GM19193 (cell line): ENCODE data around the gene UBAP1.

Experiments
- POLR2A ChIP-seq: IDR thresholded peaks from 4 replicates; pipeline ENCODE4 v1.6.1; 2011; ENCODE audit not compliant: insufficient read depth, insufficient read length; ENCODE audit errors: extremely low read depth

Gene UBAP1

DNA sequence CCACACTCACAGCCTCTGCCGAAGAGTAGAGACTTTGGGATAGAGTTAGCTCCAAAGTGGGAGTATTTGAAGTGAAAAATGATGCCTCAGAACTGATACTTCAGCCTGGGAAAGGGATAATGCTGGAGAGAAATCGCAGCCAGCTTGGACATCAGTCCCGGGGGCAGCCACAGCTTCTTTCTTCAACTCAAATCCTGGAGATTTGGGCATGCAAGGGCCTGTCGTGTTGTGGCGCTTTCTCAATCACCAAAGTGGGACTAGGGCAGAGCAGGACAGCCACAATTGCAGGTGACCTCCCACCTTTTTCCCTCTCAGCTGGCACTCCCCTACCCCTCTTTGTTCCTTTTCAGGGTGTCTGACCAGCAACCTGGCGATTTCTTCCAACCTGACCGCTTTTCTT is 70.4 kb downstream of the UBAP1 start:
- no peak for TF ChIP-seq POLR2A

DNA sequence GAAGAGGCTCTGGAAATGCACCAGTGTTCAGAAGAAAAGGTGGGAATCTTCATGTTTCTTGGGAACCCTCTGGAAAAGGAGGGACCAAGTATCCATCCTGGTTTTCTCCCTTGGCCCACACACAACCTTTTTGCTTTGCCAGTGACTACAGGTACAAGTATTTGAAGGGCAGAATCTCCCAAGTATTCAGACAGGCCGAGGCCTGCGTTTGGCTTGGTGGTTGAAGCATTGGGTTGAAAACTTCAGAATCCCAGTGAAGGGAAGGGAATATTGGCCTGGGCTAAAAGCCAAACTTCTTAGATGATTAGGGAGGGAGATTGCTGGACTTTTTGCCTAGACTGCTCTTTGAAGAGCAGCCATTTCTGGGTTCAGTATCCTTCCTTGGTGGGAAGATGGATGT is 71.9 kb downstream of the UBAP1 start:
- no peak for TF ChIP-seq POLR2A

DNA sequence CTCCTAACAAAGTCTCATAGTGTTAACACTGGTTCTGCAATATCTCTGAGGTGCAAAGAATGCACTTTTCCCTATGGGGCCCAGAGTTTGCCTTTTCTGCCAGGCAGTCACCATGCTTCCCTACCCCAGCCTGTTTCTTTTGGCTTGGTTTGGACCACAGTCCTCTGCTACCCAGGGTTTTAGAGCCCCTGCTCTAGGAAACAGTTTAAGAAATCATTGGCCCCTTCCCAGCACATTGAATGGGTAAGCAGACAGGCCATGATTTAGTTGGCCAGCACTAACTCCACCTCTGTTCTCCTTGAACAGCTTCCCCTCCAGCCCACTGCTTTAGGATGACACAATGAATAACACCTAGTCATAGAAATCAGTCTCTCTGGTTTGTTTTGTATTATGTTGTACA is 73.2 kb downstream of the UBAP1 start:
- TF ChIP-seq POLR2A, result no peak

DNA sequence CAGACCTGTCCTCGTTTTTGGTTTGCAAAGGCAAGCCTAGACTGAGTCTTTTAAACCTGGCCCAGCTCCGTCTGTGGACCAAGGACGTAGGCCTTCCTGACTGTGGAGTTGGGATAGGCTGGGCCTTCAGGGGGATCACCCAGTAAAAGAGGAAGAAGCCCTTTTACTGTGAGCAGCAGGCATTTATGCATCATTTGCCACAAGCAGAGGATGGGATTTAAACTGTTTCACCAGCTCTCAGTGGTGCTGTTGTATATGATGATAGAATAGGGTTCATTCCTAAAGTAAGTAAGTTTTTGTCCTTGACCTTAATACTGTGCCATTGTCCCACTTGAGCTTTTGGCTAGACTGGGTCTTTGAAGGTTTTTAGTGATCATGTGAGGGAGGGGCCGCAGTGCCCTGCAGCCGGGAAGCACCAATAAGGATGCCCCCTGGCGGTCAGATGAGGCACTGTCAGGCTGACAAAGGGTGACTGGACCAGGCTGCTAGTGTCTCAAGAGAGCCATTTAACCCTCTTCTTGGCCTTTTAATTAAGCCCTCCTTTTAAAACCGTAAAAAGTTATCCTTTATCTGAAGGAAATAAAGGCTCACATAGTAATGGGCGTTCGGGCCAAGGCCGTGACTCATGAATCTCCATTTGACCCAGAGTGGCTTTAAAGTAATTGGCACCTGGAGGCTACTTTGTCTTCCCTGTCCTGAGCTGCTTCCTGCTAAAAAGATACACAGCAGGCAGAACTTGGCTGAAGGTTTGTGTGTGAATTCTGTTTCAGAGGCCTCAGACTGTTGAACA is 74.0 kb downstream of the UBAP1 start:
- no peak for TF ChIP-seq POLR2A

DNA sequence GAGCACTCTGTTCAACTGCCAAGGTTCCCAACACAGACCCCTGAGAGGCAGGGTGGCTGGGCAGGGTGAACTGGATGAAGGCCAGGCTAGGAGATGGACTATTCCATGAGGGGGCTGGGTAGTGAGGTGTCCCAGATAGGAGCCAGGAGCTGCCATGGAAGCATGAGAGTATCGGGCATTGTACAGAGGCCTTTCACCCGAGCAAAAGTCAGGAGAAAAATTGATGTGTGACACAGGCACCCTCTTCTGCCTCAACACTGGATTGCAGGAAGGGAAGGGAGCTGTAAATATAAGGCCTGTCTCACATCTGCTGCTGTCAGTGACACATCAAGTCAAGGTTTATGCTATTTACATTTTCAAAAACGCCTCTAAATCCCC is 74.6 kb downstream of the UBAP1 start:
- no peak for TF ChIP-seq POLR2A

DNA sequence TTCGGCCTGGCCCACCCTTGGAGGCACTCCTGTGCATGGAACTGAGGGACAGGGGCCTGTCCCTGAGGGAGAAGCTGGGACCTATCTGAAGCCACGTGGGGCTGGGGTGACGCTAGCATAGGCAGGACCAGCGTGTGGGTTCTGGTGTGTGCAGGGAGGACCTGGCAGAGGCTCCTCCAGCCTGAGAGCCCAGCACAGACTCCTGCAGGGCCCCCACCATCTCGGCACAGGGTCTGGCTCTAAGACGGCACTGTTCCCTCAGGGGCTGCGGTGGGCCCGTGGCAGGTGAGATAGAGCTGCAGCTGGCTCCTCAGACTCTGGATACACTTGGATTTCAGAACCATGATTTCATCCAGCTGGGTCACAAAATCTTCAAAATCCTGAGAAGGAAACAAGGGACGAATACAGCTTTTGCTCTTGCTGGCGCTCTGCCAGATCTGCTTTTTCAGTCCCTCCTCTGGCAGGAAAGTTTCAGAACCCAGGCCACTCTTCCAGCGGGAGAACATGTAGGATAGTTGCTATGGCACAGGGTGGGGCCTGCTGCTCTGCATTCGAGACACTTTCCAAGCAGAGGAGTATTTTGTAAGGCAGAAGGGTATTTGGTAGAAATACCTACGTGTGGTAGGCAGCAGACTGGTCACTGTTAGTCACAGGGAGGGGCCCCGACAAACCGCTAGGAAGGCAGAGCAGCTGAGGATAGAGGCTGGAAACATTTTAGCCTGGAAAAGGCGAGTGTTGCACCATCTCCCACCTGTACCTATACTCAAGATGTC is 75.5 kb downstream of the UBAP1 start:
- TF ChIP-seq POLR2A, result no peak

DNA sequence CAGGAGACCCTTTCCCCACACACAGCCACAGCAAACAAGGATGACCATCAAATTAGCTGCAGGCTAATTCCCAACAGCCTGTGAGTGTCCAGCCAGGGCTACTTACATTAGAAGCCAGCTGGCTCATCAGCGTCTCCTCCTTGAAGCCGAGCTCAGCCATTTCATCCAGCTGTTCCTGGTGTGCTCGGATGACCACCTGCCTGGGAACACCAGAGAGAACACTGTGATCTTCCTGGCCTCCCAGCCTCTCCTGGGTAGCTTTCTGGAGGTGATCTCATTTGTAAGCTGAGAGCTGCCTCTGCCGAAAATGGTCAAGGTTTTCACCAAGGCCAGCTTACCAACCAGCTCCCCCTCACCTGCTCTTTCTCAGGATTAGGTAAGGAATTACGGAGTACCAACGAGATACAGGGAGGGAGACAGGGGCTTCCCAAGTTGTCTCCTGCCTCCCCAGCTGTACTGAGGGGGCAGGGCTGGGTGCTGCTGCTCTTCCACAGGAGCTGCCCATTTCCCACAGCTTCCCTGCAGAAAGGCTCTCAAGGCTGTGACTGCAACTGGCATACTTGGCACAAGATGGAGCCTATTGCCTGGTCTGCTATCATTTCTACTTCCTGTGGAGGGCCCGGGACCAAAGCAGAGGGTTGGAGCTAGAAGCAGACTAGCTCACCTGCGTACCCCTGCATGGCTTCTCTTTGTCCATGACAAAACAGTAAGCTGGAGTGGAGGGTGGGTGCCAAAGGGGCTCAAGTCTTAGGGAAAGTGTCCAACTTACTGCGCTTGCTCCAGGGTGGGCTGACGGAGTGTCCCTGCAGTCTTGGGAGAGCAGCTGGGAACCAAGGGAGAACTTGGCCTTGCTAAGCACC is 76.4 kb downstream of the UBAP1 start:
- no peak for TF ChIP-seq POLR2A

DNA sequence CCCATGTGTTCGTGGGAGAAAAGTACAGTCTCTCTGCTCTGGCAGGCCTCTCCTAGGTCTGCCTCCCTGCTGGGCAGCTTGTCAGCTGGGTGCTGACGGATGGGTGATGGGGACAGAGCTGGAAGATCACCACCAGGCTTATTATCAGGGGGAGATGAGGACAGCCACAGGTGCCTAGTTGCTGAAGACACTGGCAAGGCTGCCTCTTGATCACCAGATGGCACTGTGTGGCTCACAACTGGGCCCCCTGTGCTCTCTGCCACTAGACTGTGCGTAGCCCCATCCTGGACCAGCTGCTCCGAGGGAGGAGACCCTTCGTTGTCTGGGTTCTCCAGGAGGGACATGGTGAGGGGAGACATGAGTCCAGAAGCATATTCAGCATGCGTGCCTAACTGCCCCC is 77.3 kb downstream of the UBAP1 start:
- TF ChIP-seq POLR2A, result no peak

DNA sequence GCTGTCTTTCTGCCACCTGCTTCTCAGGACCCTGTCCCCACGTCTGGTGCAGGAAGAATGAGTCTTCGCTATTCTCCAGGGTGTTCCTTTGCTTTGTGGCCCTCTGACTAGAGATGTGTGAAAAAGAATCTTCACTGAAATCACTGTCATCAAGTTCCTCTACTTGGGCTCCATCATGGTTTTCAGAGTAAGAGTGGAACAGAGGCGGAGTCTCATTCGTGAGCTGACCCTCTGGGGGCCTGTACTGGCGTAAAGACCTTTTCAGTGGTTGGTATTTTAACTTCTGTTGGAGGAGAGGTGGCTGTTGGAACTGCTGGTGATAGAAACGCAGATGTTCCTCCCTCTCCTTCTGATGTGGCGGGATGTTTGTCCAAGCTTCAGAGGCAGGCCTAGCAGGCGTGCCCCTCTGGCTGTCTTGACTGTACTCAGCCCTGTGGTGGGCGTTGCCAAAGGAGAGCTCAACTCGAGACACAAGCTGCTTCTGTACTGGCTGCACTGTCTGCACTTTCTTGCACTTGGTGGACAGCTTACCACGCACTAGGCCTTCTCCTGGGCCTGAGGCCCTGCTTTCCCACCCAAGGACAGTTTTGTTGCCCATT is 78.2 kb downstream of the UBAP1 start:
- TF ChIP-seq POLR2A, result no peak

DNA sequence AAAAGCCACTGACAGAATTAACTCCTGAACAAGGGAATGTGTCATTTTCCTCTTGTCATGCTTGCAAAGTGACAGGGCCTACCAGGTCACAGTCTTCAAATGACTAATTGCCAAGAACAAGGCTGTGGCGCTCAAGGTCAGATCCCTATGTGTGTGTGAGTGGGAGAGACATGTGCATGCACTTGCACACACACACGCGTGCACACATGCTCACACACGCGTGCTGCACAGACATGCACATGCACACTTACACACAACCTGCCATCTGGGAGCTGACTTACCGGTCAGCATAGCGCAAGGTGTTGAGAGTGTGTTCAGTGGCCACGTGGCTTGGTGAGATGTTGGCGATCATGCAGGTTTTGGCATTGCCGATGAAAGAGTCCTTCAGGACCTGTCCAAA is 80.5 kb downstream of the UBAP1 start:
- no peak for TF ChIP-seq POLR2A

DNA sequence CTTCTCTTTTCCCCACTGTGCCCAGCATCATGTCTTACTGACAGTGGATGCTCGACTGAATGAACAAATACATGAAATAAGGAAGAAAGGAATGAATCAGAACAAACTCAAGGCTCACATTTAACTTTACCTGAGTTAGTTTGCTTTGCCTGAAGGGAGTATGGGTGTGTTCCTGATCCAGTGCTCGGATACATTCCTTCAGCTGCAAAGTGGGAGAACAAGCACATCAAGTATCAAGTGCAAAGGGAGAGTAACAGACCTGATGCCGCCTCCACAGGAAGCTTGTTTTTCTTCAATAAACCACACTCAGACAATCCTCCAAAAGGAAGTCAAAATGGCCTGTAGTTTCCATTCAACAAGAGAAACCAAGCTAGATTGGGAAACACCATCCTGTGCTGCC is 84.1 kb downstream of the UBAP1 start:
- TF ChIP-seq POLR2A, result no peak

DNA sequence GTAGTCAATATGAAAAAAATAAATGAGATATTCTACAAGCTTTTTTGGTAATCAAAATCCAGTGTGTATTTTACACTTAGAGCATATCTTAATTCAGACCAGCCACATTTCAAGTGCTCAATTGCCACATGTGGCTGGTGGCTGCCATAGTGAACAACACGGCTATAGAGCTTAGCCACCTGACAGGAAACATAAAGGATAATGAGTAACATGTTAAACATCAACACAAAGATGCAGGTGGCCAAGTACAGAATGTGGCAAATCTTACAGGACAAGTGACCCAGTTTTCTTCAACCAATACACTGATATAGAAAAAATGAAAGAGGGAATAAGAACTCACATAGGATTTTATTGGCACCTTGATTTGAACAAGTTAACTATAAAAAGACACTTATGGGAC is 88.8 kb downstream of the UBAP1 start:
- no peak for TF ChIP-seq POLR2A

DNA sequence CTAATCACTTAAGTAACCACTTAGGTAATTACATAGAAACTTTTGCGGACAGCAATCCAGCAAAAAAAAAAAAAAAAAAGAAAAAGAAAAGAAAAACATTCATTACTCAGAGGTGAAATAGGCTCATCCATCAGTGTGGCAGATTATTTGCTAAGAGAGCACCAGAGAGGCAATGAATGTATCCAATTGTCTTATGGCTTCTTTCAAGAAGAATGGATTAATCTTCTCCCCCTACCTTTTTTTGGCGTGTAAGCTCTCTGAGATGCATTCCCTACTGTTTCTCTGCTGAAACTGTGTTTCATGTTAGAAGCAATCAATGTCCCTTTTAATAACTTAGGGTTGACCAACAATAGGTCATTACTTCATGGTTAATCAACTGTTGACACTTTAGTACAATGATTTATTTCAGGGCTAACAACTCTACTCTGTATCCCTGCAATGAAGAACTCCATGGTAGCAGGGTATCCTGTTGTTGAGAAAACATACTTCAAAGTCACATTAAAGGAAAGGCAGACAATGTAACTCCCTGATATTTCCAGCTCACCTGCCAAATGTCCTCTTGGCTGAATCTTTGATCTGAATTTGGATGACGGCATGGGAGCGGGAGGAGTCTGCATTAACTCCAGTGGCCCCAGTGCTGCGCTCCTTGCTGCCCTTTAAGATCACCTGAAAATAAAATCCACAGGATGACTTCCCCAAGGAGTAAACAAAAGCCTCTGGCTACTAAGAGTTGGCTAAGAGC is 92.6 kb downstream of the UBAP1 start:
- TF ChIP-seq POLR2A, result no peak

DNA sequence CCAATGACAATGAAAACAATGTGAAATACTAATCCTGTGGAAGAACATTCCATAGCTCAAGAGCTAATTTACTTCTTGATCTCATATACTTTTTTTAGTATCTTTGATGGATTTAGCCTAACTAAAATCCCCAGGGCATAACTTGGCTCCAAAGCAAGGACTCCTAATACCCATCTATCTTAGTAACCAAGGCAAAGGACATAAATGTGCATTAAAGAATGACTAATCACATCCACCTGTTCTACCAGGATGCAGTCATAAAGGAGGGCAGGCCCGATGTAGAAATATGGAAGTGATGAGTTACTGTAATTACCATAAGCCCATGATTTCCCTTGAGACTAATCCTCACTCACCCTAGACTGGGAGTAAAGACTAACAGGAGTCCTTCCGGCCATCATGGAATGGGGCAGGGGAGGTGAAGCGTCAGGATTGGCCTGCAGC is 93.3 kb downstream of the UBAP1 start:
- TF ChIP-seq POLR2A, result no peak
